Natural killer cell (primary cell): Measurements from ENCODE around the gene JPH4. TPM values are rescaled to one million over a fixed set of nuclear protein-coding genes. Genes with fewer than 3 reads are reported as not detected.

Experiments
- ATAC-seq, 3 donors: fragments of 150-1000 bp in 2 of 3; fragments of 200-7000 bp in 1 of 3; cut with Tn5 transposase; 1 replicate in 1 of 3; 2 replicates in 2 of 3; pipeline ENCODE4 v1.10.0; 2021; ENCODE audit warnings: mild to moderate bottlenecking in 2 of 3, moderate library complexity in 2 of 3
- DNase-seq, 2 donors: peaks; one replicate each; pipeline versions ENCODE4 v3.0.0 to v3.0.0-alpha.2; 2013 to 2021; ENCODE audit warnings: mixed read lengths in 1 of 2
- H3K27ac ChIP-seq: one replicate; pipeline ENCODE4 v1.5.1; 2013; ENCODE audit warnings: mild to moderate bottlenecking, low read length
- H3K27me3 ChIP-seq: one replicate; pipeline ENCODE4 v1.6.1; 2013; ENCODE audit warnings: low read length; ENCODE audit not compliant: control insufficient read depth, insufficient read depth
- H3K36me3 ChIP-seq: one replicate; pipeline ENCODE4 v1.6.1; 2013; ENCODE audit warnings: low read length; ENCODE audit not compliant: control insufficient read depth, insufficient read depth
- H3K4me1 ChIP-seq: one replicate; pipeline ENCODE4 v1.6.1; 2013; ENCODE audit warnings: low read length; ENCODE audit not compliant: control insufficient read depth, insufficient read depth
- H3K4me3 ChIP-seq: one replicate; pipeline ENCODE4 v1.5.1; 2013; ENCODE audit warnings: low read length
- H3K9me3 ChIP-seq: one replicate; pipeline ENCODE4 v1.6.1; 2013; ENCODE audit warnings: low read length; ENCODE audit not compliant: control insufficient read depth, insufficient read depth
- H3K27ac Mint-ChIP-seq, 2 donors: one replicate each; pipeline ENCODE4 v1.8.0; 2022; ENCODE audit warnings: mild to moderate bottlenecking in 2 of 2, mixed read lengths in 2 of 2, moderate library complexity in 1 of 2
- H3K27me3 Mint-ChIP-seq, 2 donors: one replicate each; pipeline ENCODE4 v1.8.0; 2022; ENCODE audit warnings: low read depth in 2 of 2, mixed read lengths in 2 of 2
- H3K36me3 Mint-ChIP-seq: one replicate; pipeline ENCODE4 v1.8.0; 2022; ENCODE audit warnings: mixed read lengths
- H3K4me1 Mint-ChIP-seq, 2 donors: one replicate each; pipeline ENCODE4 v1.8.0; 2022; ENCODE audit warnings: mixed read lengths in 2 of 2
- H3K4me3 Mint-ChIP-seq: one replicate; pipeline ENCODE4 v1.8.0; 2022; ENCODE audit warnings: mild to moderate bottlenecking, moderate library complexity, mixed read lengths
- H3K9me3 Mint-ChIP-seq, 2 donors: one replicate each; pipeline ENCODE4 v1.8.0; 2022; ENCODE audit warnings: mixed read lengths in 2 of 2
- WGBS: methylation state at CpG from one replicate; pipeline ENCODE4 v1.1.7; 2013; ENCODE audit warnings: missing lambda C conversion rate; ENCODE audit not compliant: insufficient coverage; 5-methylcytosine and 5-hydroxymethylcytosine counted together
- intact Hi-C: fragments of 100-400 bp; cut with micrococcal nuclease; formaldehyde crosslinking; loops from one replicate; pipeline ENCODE4 v1.14.2; 2022
- total RNA-seq, 4 donors: library from RNA; stranded (reverse); fragments of 120-200 nt in 1 of 4; gene quantifications; one replicate each; pipeline versions ENCODE4 v1.2.3 to v1.2.4, GENCODE V29; 2013 to 2022
- TF ChIP-seq, protein P1 (sequence below): fragments of 200-600 bp; IDR thresholded peaks from one replicate; pipeline ENCODE4 v1.8.0; 2022; ENCODE audit warnings: antibody characterized with exemption

Gene JPH4
- total RNA-seq, 3 donors from 2014 or later (not counting 1 experiment from before 2014, with no cell fraction given), result 0.25 TPM; not detected in 2

DNA sequence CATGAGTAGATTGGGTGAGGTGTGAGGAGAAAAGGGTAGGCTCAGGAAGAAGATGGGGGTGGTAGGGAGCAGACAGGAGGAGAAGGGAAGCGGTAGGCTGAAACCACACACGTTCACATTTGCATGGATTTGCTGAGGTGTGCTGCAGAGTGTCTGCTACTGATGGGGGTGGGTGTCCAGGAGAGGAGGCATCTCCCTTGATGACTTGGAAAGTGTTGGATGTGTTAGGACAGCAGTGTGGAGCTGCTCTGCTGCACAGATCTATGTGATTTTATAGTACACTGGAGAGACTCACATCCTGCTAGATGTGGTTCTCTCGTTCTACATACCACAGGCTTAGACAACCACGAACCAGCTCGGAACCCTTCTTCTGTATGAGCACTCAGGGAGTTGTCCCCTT, 36.3 kb downstream of the JPH4 start:
- Histone ChIP-seq H3K27ac (no peak overlapping the region), H3K9me3 (no peaks in the 10 kb centered on the region), H3K4me3 (no peak overlapping the region), H3K36me3 (no peaks in the 10 kb centered on the region), H3K27me3 (no peaks in the 10 kb centered on the region), H3K4me1 (no peaks in the 10 kb centered on the region)
- Mint-ChIP-seq H3K4me3 (no peak overlapping the region), H3K27me3 (no peaks in the 10 kb centered on the region), H3K9me3 (no peaks in the 10 kb centered on the region), H3K27ac (no peak overlapping the region), H3K4me1 (peaks cover 0 to 4% of the 10 kb centered on the region in 2 donors), H3K36me3 (no peaks in the 10 kb centered on the region)
- TF ChIP-seq, protein P1, sequence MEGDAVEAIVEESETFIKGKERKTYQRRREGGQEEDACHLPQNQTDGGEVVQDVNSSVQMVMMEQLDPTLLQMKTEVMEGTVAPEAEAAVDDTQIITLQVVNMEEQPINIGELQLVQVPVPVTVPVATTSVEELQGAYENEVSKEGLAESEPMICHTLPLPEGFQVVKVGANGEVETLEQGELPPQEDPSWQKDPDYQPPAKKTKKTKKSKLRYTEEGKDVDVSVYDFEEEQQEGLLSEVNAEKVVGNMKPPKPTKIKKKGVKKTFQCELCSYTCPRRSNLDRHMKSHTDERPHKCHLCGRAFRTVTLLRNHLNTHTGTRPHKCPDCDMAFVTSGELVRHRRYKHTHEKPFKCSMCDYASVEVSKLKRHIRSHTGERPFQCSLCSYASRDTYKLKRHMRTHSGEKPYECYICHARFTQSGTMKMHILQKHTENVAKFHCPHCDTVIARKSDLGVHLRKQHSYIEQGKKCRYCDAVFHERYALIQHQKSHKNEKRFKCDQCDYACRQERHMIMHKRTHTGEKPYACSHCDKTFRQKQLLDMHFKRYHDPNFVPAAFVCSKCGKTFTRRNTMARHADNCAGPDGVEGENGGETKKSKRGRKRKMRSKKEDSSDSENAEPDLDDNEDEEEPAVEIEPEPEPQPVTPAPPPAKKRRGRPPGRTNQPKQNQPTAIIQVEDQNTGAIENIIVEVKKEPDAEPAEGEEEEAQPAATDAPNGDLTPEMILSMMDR, result no peak
- intact Hi-C loops, result no loop called here
- WGBS, result 72% methylated on average over 5 of the region's 5 CpGs
- no peak for DNase-seq
- ATAC-seq, result no peak

DNA sequence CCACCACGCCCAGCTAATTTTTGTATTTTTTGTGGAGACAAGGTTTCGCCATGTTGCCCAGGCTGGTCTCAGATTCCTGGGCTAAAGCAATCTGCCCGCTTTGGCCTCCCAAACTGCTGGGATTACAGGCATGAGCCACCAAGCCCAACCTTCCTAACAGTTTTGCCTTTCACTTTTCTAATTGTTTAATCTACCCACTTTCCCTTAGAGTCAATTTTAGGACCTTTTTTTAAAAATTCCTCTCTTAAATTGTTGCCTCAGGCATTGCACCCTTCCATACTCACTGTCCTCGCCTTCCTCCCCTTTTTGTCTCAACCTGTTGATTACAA, 38.5 kb downstream of the JPH4 start:
- DNase-seq (no peak), ATAC-seq (no peak)
- no peaks in the 10 kb centered on the region for H3K36me3 ChIP-seq
- no peak overlapping the region for H3K4me3 ChIP-seq
- no peak overlapping the region for H3K27ac ChIP-seq
- TF ChIP-seq, protein P1, result no peak
- no peak overlapping the region for H3K27ac Mint-ChIP-seq
- no peaks in the 10 kb centered on the region for H3K9me3 Mint-ChIP-seq
- intact Hi-C loops, result no loop called here
- H3K9me3 ChIP-seq, result no peaks in the 10 kb centered on the region
- WGBS, result 91% methylated on average over 3 of the region's 4 CpGs
- H3K4me1 ChIP-seq, result no peaks in the 10 kb centered on the region
- no peaks in the 10 kb centered on the region for H3K27me3 Mint-ChIP-seq
- no peaks in the 10 kb centered on the region for H3K36me3 Mint-ChIP-seq
- no peak overlapping the region for H3K4me3 Mint-ChIP-seq
- H3K4me1 Mint-ChIP-seq, result peaks cover 0 to 4% of the 10 kb centered on the region in 2 donors
- no peaks in the 10 kb centered on the region for H3K27me3 ChIP-seq

DNA sequence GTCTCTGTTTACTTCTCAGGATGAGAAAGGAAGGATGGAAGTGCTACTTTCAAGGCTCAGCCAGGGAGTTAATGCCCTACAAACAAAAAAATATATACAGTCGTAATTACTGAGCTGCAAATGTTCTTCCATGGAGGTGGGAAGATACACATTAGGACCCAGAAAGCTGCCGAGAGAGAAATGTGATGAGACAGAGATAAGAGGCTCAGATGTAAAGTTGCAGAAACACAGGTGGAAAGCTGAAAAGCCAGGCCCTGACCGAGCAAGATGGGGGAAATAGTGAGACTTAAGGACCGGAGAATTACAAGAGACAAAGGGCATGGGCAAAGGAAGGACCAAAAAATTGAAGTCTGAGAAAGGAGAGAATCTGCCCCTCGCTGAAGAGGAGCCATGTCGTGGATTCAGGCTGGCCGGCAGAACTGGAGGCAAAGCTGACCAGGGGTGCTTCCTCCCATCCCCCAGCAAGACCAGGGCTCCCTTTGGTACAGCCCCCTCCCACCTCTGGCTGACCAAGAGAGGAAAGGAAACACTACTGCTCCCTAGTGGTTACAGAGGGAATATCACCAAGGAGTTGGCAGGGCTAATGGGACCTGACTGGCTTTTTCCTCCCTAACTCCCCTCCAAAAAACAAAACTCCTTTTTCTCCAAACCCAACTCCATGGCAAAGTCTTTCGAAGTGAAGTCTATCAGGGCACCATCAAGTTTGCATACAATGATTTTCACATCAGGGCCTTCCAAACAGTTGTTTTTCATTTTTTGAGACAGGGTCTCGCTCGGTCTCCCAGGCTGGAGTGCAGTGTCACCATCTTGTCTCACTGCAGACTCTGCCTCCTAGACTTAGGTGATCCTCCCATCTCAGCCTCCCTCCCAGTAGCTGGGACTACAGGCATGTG, 39.1 kb downstream of the JPH4 start:
- TF ChIP-seq, protein P1, result peak; percentile 75
- Mint-ChIP-seq H3K36me3 (no peaks in the 10 kb centered on the region), H3K9me3 (no peaks in the 10 kb centered on the region), H3K27ac (no peak overlapping the region), H3K27me3 (no peaks in the 10 kb centered on the region), H3K4me1 (no peaks in the 10 kb centered on the region), H3K4me3 (no peak overlapping the region)
- H3K36me3 ChIP-seq, result no peaks in the 10 kb centered on the region
- peak; percentile 77 to 86 (median 79) for ATAC-seq
- H3K4me1 ChIP-seq, result no peaks in the 10 kb centered on the region
- H3K4me3 ChIP-seq, result no peak overlapping the region
- 48% methylated on average over 10 of the region's 10 CpGs for WGBS
- DNase-seq, result peak in 1 of 2 donors; percentile 71
- H3K27ac ChIP-seq, result no peak overlapping the region
- no peaks in the 10 kb centered on the region for H3K9me3 ChIP-seq
- no peaks in the 10 kb centered on the region for H3K27me3 ChIP-seq
- intact Hi-C loops, result no loop called here

DNA sequence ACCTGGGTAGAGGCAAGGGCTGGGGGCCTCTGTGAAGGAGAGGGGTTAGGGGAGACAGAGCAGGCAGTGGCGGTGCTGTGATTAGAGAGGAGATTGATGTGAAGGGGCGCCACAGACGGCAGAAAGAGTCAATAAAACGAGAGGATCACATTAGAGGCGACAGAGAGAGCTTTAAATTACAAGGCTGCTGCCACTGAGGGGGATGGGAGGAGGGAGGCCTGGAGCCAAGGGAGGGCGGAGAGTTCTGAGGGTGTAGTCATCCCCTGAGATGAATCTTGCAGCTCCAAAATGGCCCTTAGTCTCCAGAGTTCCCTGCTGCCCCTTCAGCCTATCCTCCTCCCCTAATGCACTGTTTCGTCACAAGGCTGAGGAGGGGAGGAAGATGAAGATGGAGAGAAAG, 39.8 kb downstream of the JPH4 start:
- Mint-ChIP-seq H3K36me3 (no peaks in the 10 kb centered on the region), H3K4me1 (no peaks in the 10 kb centered on the region), H3K4me3 (no peak overlapping the region), H3K27ac (no peak overlapping the region), H3K27me3 (no peaks in the 10 kb centered on the region), H3K9me3 (no peaks in the 10 kb centered on the region)
- ATAC-seq, result no peak
- Histone ChIP-seq H3K4me3 (no peak overlapping the region), H3K27ac (no peak overlapping the region), H3K9me3 (no peaks in the 10 kb centered on the region), H3K27me3 (no peaks in the 10 kb centered on the region), H3K4me1 (no peaks in the 10 kb centered on the region), H3K36me3 (no peaks in the 10 kb centered on the region)
- no peak for DNase-seq
- WGBS, result 86% methylated on average over 6 of the region's 7 CpGs
- TF ChIP-seq, protein P1, result no peak
- intact Hi-C loops, result no loop called here
